ENCODE results near the gene DNAH6.

DNA sequence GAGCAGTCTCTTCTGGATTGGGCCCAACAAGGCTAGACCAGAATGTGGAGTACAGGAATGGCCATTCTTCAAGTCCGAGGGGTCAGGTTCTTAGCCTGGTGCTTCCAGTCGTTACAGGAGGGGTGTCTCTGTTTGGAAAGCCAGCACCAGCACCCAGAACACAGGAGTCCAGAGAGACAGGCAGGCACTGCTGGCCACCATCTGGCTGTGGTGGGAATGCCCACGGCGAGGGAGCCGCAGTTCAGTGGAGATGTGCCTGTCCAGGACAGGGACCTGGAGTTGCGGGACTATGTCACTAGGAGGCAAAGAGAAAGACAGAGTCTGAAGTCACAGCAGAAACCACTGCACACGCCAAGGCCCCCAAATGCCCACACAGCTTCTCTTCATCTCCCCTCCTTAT lies 305.5 kb downstream of the DNAH6 start:
- TF ChIP-seq CTCF (conservative IDR thresholded peaks at IDR 0.05; ENCODE audit: low read depth, low read length) (no peak), EZH2 (IDR thresholded peaks at IDR 0.05; ENCODE audit: low read length, unreplicated experiment) (no peak), EZH2phosphoT487 (IDR thresholded peaks at IDR 0.05; ENCODE audit: borderline replicate concordance, low read length) (no peak)
